ENCODE data around the gene CAPNS1.
"Not testable (repeated sequence)": the region's sequence is repeated elsewhere in the genome, so short reads cannot be mapped to it uniquely, and the experiment has no call there.

Gene CAPNS1

DNA sequence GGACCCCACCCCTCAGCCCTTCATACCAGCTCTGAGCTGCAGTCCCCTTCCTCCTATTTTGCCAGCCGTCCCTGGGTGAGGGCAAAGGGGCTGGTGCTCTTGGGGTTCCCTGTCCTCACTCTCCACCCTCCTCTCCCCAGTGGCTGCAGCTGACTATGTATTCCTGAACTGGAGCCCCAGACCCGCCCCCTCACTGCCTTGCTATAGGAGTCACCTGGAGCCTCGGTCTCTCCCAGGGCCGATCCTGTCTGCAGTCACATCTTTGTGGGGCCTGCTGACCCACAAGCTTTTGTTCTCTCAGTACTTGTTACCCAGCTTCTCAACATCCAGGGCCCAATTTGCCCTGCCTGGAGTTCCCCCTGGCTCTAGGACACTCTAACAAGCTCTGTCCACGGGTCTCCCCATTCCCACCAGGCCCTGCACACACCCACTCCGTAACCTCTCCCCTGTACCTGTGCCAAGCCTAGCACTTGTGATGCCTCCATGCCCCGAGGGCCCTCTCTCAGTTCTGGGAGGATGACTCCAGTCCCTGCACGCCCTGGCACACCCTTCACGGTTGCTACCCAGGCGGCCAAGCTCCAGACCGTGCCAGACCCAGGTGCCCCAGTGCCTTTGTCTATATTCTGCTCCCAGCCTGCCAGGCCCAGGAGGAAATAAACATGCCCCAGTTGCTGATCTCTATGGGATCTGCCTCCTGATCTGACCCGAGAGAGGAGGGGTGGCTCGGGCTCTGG lies 10.0 kb downstream of the CAPNS1 start:
- in situ Hi-C loops (cut with MboI; ENCODE audit: low sequenced_read_pairs), result no loop called here

GRCh38 chr19:36150586-36150985 lies 10.7 kb downstream of the CAPNS1 start:
- in situ Hi-C loops (cut with MboI; ENCODE audit: low sequenced_read_pairs), result no loop called here

- in situ Hi-C loops (cut with MboI; ENCODE audit: low sequenced_read_pairs), result no loop called here
Observed at GRCh38 chr19:36151144-36152018, 11.5 kb downstream of the CAPNS1 start.

- in situ Hi-C loops (cut with MboI; ENCODE audit: low sequenced_read_pairs), result no loop called here
Observed at GRCh38 chr19:36152019-36152351, 12.1 kb downstream of the CAPNS1 start.

- in situ Hi-C loops (cut with MboI; ENCODE audit: low sequenced_read_pairs), result no loop called here
Observed at GRCh38 chr19:36152352-36153091, 12.7 kb downstream of the CAPNS1 start, which contains the start of gene COX7A1. Gene COX7A1 (minus strand): TSS chr19:36152447. CDS start chr19:36152407, 40 bp downstream.

GRCh38 chr19:36153126-36153525 lies 13.3 kb downstream of the CAPNS1 start:
- in situ Hi-C loops (cut with MboI; ENCODE audit: low sequenced_read_pairs), result no loop called here

- in situ Hi-C loops (cut with MboI; ENCODE audit: low sequenced_read_pairs), result no loop called here
Observed at GRCh38 chr19:36160821-36161596, 21.1 kb downstream of the CAPNS1 start.

DNA sequence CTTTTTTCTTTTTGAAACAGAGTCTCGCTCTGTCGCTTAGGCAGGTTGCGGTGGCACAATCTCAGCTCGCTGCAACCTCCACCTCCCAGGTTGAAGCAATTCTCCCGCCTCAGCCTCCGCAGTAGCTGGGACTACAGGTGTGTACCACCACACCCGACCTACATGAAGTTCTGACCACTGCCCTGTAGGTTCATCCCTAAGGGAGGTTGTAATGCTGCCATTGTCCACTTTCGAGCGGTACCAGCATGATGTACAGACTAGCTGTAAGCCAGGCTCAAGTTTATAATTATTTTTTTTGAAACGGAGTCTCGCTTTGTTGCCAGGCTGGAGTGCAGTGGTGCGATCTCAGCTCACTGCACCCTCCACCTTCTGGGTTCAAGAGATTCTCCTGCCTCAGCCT lies 23.9 kb downstream of the CAPNS1 start:
- in situ Hi-C loops (cut with MboI; ENCODE audit: low sequenced_read_pairs), result no loop called here

- in situ Hi-C loops (cut with MboI; ENCODE audit: low sequenced_read_pairs), result no loop called here
Observed at GRCh38 chr19:36169084-36169760, 29.4 kb downstream of the CAPNS1 start.

DNA sequence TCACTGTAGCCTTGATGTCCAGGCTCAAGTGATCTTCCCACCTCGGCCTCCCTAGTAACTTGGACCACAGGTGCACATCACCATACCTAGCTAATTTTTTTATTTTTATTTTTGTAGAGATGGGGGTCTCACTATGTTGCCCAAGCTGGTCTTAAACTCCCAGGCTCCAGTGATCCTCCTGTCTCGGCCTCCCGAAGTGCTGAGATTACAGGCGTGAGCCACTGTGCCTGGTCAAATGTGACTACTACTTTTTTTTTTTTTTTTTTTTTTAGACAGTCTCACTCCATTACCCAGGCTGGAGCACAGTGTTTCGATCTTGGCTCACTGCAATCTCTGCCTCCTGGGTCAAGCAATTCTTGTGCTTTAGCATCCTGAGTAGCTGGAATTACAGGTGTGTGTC lies 33.0 kb downstream of the CAPNS1 start:
- in situ Hi-C loops (cut with MboI; ENCODE audit: low sequenced_read_pairs), result loop anchor here (5.0 kb wide), 1 partner anchor 46 kb away; no protein-coding TSS in a partner anchor

GRCh38 chr19:36173846-36174245 lies 34.0 kb downstream of the CAPNS1 start:
- in situ Hi-C loops (cut with MboI; ENCODE audit: low sequenced_read_pairs), result loop anchor here (5.0 kb wide), 1 partner anchor 47 kb away; no protein-coding TSS in a partner anchor

DNA sequence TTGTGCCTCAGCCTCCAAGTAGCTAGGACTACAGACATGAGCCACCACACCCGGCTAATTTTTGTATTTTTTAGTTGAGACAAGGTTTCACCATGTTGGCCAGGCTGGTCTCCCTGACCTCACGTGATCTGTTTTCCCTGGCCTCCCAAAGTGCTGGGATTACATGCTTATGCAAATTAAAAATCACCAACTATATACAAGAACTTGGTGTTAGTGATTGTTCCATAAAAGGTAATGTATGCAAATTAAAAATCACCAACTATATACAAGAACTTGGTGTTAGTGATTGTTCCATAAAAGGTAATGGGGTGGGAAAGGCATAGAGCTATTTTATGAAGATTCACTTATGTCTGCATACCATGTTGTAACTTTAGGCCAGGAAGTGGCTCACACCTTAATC lies 39.2 kb downstream of the CAPNS1 start:
- in situ Hi-C loops (cut with MboI; ENCODE audit: low sequenced_read_pairs), result not testable (repeated sequence)

GRCh38 chr19:36182612-36183244 lies 42.9 kb downstream of the CAPNS1 start:
- in situ Hi-C loops (cut with MboI; ENCODE audit: low sequenced_read_pairs), result no loop called here

DNA sequence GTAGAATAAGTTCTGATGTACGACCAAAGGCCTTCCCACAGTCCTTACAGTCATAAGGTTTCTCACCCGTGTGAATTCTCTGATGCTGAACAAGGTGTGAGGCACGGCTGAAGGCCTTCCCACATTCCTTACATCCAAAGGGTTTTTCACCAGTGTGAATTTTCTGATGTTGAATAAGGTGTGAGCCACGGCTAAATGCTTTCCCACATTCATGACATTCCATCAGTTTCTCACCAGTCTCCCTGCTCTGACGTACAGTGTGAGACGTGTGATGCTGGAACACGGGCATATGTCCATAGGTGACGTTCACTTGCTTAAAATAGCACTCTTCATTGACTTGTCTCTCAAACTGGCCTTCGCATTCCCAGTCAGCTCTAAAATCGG lies 43.4 kb downstream of the CAPNS1 start:
- in situ Hi-C loops (cut with MboI; ENCODE audit: low sequenced_read_pairs), result no loop called here

- in situ Hi-C loops (cut with MboI; ENCODE audit: low sequenced_read_pairs), result not testable (repeated sequence)
Observed at GRCh38 chr19:36186722-36187121, 46.9 kb downstream of the CAPNS1 start.

- in situ Hi-C loops (cut with MboI; ENCODE audit: low sequenced_read_pairs), result no loop called here
Observed at GRCh38 chr19:36196249-36196648, 56.4 kb downstream of the CAPNS1 start.

DNA sequence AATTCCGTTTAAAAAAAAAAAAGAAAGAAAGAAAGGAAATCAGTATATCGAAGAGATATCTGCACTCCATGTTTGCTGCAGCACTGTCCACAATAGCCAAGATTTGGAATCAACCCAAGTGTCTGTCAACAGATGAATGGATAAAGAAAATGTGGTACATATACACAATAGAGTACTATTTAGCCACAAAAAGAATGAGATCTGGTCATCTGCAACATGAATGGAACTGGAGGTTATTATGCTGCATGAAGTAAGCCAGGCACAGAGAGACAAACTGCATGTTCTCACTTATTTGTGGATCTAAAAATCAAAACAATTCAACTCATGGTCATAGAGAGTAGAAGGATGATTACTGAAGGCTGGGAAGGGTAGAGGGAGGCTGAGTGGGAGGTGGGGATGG lies 58.3 kb downstream of the CAPNS1 start:
- in situ Hi-C loops (cut with MboI; ENCODE audit: low sequenced_read_pairs), result no loop called here

All from HL-60/S4 (cell line).